AG08396 (cell line): ENCODE results near the gene APOL4.
"Not testable (repeated sequence)": the region's sequence is repeated elsewhere in the genome, so short reads cannot be mapped to it uniquely, and the experiment has no call there.

Experiments
- DNase-seq: peaks from one replicate; pipeline ENCODE4 v3.0.0; 2012; ENCODE audit warnings: low spot score, mixed read lengths

Gene APOL4

DNA sequence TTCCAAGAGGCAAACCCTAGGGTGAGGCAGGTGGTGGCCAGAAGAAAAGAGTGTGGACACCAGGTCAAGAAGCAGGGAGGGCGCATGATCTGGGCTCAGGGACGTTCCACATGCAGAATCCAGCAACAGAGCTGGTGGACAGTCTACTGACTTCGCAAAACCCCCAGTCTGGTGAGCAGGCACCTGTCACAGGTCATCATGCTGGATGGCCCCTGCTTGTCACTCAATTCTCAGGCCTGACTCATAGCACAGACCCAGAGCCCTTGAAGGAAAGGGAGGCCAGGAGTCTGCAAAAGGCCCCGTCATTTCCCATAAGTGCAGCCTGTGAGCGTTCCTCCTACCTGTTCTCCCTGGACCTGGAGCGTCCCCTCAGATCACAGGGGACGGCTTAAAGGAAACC lies 18.2 kb downstream of the APOL4 start:
- no peak for DNase-seq

DNA sequence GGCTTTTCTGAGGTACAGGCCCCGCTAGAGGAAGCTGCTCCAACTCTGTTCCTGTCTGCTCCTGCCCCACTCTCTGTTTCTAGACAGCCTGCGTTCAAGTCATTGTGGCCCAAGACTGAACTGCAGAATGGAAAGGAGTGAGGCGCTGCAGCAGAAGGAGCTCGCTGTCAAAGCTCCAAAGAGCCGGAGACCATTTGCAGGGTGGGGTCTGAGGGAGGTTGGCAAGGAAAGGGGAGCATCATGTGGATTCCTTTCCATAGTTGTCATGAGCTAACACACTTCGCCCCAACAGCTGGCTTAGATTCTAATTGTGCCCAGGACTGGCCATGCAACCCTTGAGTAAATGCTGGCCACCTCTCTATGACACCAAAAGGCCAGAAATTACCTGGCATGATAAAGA lies 18.8 kb downstream of the APOL4 start:
- DNase-seq = no peak

DNA sequence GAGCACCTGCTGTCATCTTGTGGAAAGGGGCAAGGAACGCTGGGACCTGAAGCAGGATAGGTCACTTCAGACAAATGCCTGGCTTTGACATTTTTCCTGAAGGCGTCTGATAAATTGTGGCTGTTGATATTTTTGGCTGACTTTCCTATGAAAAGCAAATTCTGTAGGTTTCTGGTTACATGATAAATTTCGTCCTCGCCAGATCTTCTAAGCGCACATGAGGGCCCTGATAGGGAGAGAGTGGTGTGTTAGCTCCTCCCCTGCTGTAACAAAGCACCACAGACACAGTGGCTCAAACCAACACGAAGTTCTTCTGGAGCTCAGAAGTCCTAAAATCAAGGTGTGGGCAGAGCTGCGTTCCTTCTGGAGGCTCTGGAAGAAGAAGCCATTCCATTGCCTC lies 19.6 kb downstream of the APOL4 start:
- DNase-seq = no peak

DNA sequence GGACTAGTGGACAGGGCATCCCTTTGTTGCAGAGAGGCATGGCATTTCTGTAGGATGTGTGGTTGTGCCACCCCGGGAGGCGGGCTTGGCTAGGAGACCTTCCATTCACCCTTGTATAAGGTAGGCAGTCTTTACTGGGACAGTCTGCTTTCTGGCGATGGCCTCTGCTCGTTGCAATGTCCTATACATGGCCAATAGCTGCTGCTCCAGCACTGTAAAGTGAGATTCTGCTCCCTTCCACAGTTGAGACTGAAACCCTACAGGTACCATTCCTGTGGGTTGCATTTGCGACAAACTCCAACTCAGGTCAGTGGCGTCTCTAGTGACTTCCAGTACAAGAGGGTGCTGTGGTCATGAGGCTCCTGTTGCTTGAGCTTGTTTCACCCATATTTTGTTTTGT lies 20.7 kb downstream of the APOL4 start:
- no peak for DNase-seq

DNA sequence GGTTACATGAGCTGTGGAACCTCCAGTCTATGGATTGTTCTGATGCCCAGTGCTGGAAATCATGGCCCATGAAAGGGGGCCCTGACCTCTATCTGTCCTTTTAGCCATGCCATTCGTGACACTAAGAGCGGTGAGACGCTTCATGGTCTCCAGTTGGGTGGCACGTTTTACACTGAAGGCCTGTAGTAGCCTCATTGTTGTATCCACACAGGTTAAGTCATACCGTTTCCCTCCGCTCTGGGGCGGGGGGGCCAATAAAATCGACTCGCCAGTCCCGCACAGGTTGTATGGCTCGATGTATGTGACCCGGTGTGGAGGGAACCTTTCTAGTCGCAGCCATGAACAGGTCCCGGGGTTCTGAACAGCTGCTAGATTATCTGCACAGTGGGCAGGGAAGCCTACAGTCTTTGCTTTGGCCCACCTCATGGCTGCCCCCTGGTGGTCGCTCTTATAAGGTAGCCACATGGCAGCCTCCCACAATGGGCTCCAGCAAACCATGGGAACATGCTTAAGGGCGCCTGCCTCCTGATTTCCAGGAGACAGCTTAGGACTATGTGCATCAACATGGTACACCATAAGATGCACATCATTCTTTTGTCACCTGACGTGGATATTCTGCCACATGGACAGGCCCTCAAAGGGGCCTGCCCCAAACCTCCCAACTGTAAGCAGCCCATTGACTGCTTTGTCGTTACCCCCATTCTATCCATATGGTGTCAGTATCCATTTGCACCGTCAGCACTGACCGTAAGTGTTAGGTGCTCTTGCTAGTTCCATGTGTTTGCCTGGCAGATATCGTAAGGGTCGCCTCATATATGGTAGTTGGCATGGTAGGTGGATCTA lies 21.4 kb downstream of the APOL4 start:
- peak; percentile 82 for DNase-seq

DNA sequence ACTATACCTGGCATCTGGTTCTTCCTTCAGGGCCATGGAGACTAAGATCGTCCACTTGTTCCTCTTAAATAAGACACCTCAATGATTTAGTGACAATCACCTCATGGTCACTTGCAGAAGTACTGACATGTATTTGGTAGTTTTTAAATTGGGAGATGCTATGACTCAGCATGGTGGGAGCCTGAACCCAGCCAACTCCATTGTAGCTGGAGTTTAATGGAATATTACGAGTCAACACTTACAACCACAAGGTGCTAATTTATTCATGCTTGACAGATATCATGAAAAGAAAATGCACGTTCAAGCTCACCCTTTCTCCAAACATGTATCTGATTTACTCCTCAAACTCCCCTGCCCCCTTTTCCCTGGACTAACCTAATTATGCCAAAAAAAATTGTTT lies 24.4 kb downstream of the APOL4 start:
- DNase-seq = no peak

DNA sequence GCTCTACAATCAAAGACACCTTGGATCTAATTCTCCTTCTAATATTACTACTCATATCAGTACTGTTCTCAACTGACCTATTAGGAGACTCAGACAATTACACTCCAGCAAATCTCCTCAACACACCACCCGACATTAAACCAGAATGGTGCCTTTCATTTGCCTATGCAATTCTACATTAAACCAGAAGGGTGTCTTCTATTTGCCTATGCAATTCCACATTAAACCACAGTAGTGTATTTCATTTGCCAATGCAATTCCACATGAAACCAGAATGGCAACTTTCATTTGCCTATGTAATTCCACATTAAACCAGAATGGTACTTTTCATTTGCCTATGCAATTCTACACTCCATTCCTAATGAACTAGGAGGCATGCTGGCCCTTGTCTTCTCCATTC lies 25.7 kb downstream of the APOL4 start:
- no peak for DNase-seq

DNA sequence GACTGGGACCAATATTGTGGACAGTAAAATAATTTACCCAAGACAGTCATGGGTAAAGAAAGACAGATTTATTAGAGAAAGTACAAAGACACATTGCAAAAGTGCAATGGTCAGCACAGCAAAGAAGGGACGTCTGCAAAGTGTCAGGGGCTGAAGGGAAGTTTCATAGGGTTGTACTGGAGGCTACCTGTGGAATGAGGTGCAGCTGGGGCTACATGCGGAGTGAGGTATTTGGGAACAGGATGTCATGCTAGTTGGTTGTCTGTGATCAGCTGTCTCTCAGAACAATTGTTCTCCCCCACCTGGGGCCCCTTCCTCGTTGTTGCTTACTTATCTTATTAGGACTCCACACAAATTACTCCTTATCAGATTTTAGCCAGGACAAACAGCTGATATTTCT lies 29.7 kb downstream of the APOL4 start:
- no peak for DNase-seq

DNA sequence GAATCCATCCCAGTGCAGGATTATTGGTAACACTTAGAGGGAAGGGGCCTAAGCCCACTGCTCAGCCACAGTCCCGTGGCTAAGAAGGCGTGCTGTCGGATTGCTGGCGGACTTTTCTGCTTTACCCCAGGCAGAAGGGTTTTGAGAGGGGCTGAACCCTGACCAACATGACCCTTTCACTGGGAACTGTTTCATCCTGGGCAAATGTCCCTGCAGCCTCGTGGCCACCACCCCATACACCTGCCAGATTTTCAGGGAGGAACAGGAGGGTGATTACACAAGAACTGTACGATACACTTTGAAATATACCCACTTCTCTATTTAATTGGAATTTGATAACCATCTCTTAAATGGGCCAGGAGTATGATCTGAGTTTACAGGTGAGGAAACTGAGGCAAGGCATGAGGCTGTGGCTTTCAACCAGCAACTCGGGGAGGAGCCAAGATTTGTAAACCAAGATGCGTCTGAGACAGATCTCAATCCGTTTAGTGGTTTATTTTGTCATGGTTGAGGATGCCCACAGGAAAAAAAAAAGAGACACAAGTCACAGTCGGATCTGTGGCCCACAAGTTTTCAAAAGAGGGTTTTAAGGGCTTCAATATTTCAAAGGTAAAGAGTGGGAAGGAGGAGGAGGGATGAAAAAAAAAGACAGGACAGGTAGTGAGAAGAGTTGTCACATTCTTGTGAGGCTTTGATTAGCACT lies 34.9 kb downstream of the APOL4 start:
- DNase-seq = no peak

DNA sequence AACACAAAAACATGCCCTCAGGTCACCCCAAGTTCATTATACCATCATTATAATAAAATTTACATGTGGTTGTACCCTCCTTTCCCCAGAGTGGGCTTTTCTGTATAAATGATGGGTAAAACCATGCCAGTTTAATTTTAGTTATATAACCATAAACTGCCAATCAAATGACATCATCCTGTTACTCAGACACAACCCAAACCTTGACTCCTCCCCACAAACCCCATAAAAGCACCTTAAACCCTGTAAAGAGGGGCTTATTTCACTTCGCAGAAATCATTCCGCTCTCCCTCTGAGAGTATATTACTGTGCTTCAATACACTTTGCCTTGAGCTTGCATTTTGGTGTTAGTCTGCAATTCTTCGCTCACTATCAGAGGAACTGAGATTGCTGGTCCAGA lies 35.5 kb downstream of the APOL4 start:
- no peak for DNase-seq

DNA sequence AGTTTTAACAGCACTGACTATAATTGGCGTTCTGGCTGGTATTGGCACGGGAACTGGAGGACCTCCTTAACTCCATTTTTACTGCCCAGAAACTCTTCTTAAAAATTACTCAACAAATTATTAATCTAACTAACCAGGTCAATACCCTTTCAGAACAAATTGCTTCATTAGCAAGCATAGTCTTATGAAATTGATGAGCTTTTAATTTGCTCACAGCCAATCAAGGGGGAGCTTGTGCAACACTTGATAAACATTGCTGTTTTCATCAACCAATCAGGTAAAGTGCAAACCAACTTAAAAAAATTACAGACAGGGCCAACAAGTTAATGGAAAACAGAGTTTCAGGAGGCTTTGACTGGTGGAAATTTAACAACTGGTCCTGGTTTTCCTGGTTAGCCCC lies 36.5 kb downstream of the APOL4 start:
- no peak for DNase-seq

DNA sequence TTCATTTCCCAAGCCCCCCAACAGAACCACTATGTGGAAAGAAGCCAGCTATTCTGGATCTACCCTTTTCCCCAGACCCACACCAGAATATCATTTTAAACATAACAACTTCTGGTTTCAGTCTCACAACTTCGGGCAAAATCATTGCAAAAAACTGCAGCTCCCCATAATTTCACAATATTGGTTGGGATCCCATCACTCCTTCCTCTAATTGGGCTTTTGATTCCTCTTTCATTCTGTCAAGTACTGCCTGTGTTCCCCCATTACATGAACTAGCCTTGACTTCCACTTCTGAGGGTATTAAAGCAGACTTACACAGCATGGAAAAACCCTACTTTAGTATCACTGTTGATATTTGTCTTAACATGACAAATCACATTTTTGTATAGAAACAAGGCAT lies 37.0 kb downstream of the APOL4 start:
- no peak for DNase-seq

DNA sequence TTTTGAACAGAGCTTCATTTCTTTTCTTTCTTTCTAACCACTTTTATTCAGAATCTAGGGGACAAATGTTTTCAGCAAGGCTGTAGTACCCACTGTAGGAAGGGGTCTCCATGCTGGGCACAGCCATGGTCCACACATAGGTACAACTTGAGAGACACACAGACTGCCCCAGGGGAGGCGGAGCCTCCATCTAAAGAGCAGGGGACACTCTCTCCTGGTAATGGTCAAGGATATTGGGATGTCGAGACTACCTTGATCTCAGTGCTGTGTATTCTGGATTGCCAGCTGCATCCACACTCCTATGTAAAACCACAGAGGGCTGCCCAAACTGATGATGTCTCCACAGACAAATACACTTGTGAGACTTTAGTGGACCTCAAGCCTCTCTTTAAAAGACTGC lies 38.1 kb downstream of the APOL4 start:
- DNase-seq = no peak

DNA sequence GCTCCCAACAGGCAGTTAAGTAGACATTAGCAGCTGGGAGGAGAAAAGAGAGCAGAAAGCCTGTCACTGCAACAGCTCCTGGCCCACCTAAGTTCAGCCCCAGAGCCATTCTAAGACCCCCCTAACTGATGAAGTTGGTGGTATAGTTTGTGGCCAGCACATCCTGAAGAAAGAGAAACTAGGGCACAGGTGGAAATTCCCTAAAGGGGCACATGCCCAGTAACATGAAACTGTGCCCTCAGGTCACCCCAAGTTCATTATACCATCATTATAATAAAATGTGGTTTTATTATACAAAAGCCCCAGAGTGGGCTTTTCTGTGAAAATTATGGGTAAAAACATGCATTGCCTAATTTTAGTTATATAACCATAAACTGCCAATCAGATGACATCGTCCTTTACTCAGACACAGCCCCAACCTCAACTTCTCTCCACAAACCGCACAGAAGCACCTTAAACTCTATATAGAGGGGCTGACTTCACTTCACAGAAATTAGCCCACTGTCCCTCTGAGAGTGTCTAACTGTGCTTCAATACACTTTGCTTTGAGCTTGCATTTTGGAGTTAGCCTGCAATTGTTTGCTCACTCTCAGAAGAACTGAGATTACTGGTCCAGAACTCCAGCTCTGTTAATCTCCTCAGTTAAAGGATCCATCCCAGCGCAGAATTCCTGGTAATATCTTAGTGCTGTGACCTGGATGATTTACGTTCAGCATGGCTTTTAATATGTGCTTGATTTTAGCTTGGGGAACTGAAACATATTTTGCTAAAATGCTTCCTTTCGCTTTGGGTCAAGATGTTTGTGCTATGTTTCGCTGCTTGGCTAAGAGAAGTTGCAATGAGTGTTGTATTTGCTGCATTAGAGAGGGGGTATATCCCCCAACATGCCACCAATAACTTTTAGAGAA lies 39.2 kb downstream of the APOL4 start:
- DNase-seq = no peak

DNA sequence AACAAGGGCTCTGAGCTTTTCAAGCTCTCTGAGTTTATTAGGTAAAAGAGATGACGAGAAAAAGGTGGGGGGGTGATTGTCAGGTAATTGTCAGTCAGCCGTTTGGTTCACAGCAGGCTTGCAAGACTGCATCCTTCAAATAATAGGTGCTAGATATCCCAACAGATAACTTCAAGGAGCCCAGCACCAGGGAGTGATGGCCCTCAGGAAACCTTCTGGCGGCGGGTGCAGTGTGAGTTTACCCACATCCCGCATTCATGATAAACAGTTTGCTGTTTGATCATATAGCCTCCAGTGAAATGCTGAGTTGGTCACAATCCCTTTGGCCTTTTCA lies 39.8 kb downstream of the APOL4 start:
- DNase-seq = not testable (repeated sequence)

DNA sequence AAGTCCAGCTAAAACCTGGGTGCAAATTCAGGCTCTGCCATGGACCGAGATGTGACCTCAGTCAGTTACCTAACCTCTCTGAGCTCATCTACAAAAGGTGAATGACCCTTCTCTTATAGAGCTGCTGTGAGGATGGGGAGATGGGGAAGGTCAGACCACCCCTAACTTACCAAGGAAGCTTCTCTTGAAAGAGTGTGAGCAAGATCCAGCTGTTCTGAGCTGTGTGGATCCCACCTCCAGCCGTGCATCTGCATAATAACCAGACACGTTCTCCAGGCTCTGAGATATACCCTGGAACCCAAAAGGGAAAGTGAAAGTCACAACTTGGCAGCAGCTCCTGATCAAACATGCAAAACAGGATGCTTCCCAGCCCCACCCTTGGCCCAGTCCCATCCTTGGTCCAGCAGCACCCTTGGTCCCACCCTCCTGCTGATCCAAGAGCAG lies 41.1 kb downstream of the APOL4 start, which contains the start of gene APOL3:
TSS of gene APOL3 (minus strand) at position 257 of the 444 bp plus-strand sequence. CDS start 11,700 bp downstream, outside the sequence.
- DNase-seq = peak; percentile 45

DNA sequence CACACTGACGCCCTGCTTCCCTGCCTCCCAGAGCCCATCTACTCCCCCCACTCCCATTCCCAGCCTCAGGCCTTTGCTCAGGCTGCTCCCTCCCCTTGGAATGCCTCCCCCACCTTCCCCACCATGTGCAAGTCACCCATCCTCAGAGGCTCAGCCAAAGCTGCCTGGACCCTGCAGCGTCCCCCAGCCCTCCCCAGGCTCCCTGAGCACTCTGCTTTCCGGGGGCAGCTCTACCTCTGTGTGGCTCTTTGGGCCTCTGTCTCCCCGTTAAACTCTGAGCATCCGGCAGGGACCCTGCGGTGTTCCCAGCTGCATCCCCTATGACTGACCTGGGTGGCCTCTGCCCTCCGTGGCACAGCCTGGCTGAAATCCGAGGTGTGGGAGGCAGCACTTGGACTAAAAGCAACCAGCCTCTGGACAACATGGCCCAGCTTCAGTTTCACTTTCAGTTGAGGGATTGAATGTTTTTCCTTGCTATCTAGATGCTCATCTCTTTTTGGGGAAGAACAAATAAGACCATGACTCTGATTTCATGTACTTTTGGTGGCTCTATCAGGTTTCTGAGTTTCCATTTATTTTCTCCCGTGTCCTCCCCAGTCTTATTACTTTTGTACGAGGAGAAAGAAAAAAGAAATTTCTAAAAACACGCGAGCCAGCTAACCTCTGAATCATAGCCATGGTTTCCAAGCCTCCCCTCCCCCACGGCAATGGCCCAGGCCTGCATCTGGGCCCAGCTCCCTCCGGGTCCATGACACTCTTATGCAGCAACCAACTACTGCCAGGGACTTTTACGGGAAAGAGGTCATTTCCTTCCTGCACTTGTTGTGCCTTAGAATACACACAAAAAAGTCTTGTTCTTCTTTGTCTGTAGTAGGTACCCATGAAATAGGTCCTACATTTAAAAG lies 44.8 kb downstream of the APOL4 start:
- DNase-seq = peak; percentile 77

DNA sequence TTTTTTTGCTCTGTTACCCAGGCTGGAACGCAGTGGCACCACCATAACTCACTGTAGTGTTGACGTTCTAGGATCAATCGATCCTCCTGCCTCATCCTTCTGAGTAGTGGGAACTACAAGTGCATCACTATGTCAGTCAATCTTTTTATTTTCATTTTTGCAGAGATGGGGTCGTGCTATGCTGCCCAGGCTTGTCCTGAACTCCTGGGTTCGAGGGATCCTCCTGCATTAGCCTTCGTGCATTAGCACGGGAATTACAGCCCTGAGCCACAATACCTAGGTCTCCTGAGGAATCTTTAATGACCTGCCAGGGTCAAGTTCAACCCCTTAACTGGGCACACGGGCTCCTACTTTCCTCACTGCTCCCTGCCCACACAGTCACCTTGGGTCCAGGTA lies 45.5 kb downstream of the APOL4 start:
- no peak for DNase-seq

DNA sequence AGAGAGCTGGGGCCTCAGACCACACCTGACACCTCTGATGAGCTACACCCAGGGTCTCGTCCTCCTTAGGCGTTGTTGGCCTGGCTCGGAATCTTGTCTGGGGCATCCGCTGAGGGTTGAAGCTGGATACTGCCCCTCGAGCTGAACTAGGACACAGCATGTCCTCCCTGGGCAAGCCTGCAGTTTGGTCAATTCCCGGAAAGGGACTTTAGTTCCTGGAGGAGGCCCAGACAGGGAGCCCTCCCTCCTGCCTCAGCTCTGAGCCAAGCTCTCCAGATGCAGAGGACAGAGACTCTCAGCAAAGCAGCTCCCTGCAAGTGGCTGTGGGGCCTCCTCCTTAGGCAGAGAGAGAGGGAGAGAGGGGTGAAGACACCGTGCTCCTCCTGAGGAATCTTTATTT lies 45.9 kb downstream of the APOL4 start:
- DNase-seq = peak; percentile 11

DNA sequence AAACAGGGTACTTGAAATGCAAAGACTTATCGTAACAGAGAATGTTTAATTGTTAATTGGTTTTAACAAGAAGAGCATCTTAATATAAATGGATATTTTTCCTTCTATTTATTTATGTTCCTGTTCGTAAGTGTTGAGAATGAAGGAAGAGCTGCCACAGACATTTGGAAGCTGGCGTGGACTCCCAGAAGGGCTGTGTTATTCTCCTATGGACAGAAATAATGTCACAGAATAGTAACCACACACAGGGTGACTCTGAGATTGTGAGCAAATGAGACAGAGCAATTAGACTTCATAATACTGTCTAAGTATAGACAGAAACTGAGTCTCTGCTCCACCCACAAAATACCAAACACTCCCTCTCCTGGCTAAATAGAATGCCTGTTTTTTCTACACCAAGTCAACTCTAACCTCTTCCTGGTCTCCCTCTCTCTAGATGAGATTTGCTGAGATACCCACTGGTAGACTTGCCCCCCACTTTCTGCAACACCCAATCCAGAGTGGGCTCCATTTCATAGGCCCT lies 47.1 kb downstream of the APOL4 start:
- no peak for DNase-seq
